Hematopoietic multipotent progenitor cell treated with erythropoietin and hydrocortisone succinate and interleukin-3 and kit ligand, for 8 days (in vitro differentiated cells): ENCODE data around the gene DPF3.

Source experiments
- DNase-seq: peaks from one replicate; pipeline ENCODE4 v3.0.0-alpha.2; 2015

DPF3 gene

DNA sequence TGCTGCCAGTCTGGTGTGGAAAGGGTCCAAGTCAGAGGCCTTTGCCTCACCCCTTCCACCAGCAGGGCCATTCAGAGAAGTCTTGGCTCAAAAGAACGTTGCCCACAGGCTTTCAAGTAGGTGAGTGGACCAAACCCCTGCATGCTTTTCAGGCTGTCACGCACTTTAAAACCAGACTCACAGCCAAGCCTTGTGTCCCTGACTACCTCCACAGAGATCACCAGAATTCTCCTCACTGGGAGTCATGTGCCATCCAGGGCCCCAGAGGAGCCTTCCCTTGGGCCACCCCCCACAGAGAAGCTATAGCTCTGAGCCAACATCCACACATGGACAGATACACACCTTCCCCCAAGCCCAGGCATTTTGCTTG is 283.1 kb downstream of the DPF3 start:
- no peak for DNase-seq

DNA sequence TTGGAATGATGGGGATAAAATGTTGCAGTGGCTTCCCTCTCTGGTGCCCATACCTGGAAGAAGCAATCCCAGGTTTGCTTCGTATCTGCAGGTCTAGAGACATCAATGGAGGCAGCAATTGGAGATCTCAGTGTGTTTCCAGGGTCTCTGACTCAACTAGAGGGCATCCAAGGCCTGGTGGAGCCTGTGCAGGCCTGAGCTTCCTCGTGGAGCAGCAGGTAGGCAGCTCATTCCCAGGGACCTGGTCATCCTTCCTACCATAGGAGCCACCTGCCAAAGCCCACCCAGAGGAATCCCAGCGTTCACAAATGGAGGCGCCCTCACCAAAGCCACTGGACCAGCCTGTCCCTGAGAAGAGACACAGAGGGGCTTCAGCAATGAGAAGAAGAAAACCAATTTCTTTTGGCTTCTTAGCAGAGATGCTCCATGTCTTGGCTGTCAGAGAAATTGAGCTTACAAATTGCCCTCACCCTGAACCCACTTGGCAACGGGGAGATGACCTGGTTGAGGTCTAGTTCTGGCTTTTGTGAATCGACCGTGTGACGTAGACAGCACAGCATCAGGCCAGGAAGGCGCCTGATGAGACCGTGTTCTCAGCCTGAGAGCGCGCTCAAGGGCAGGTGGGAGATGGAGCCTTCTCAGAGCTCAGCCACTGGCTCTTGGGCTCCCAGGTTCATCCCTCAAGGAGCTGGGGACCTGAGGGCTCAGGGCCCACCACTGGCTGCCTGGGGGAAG is 283.6 kb downstream of the DPF3 start:
- DNase-seq = no peak

DNA sequence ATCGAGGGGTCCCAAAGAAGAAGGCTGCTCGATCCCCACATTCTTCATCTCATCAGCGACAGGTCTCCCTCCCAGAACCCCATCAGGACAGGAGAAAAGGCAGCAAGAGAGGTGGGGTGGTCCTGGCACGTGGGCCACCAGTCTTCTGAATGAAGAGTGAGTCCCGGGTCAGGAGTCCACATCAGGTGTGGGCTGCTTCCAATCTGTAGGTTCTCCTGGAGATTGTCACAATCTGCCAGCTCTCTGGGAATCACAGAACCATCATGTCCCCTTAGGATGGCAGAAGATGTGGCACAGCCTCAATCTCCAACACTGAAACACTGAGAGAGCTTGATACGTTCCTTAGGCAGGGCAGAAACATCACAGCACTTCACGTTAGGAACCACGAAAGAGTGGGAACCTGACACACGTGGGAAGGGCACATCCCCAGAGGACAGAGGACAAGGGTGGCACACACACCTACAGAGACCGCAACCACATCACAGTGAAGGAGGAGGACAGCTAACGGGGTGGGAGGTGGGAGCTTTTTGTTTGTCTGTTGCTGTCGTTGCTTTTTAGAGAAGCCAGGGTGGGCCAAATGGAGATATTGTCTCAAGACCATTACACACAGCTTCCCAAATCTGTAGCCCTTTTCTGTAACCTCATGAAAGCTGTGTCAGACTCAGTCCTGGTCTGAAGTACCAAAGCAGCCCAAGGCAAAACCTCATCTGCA is 284.5 kb downstream of the DPF3 start:
- DNase-seq = no peak

DNA sequence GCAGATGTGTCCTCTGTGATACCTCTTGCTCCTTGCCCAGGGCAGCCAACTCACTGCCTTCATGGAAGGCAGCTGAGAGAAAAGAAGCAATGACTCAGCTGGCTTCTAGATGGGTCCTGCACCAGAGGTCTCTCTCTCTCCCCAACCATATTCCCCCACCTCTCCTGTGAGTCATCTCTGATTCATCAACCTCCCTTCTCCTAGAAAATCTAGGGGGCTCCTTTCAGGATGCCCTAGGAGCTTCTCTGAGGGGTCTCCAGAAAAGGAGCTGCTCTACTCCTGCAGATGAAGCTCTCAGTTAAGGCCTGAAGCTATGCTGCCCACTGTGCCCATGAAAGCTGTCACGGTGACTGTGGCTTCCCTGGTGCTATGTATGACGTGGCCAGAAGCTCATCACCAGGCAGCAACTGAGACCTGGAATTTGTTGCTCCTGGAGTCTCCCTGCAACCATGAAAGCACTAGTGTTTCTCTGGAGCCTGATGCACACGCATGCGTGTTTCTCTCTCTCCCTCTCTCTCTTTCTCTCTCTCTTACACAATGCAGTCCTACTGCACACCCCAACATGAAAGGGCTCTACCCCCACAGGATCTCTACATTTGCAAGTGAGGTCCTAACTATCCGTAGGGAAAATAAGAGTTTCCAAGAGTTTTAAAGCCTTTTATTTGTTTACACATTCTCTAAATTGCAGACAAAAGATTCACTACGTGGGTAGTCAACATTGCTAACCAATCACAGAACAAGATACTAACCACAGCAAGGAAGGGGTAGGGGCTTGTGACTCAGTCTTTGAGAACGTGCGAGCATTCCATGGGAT is 285.3 kb downstream of the DPF3 start:
- no peak for DNase-seq

DNA sequence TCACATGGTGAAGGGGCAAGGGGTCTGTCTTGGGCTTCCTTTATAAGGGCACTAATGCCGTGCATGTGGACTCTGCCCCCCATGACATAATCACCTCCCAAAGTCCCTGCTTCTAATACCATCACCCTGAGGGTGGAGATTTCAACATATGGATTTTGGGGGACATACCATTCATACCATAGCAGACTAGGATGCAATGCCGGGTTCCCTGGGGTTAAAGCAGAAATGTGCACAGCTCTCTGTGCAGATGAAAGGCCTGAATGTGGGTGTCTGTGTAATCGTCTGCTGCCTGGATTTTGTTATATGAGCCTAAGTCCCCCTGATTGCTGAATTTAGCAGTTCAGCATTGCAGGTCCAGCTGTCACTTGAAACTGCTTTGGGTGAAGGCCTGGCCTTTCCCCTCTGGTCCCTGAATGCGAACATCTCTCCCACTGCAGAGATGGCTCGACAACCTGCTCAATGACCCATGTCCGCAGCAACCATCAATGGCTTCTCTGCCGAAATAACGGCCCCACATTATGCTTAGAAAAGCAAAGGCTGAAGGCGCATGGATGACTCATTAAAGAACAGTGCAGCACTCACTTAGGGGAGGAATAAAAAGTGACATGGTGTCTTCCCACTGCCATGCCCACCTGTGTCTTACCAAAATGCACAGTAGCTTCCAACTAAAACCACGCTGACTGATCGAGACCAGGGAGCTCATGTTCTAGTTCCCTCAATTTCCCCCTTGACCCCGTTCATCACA is 286.3 kb downstream of the DPF3 start:
- DNase-seq = no peak

DNA sequence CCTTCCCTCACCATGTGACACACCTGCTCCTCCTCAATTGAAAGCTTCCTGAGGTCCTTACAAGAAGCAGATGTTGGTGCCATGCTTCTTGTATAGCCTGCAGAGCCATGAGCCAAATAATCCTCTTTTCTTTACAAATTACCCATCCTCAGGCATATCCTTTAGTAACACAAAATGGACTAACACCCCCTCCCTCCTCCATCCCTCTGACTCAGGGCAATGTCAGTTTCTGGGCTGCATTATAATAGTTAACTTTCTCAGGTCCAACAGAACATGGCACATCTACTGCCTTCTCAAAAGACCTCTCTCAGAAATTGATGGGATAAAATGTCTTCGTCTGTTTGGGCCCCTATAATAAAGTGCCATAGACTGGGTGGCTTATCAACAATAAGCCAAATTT is 287.0 kb downstream of the DPF3 start:
- DNase-seq = no peak

DNA sequence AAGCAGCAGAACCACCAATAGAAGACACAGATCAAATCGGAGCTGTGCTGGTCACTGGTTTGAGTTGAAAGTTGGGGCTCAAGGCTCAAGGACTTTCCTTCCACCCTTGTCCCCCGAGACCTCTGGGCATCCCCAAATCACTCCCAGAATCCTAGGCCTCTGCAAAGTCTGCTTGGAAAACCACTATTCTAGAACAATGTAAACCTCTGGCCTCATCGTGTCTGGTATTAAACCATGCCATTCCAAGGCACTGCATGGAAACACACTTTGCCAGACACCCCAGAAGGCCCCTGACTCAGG is 288.0 kb downstream of the DPF3 start:
- DNase-seq = no peak

DNA sequence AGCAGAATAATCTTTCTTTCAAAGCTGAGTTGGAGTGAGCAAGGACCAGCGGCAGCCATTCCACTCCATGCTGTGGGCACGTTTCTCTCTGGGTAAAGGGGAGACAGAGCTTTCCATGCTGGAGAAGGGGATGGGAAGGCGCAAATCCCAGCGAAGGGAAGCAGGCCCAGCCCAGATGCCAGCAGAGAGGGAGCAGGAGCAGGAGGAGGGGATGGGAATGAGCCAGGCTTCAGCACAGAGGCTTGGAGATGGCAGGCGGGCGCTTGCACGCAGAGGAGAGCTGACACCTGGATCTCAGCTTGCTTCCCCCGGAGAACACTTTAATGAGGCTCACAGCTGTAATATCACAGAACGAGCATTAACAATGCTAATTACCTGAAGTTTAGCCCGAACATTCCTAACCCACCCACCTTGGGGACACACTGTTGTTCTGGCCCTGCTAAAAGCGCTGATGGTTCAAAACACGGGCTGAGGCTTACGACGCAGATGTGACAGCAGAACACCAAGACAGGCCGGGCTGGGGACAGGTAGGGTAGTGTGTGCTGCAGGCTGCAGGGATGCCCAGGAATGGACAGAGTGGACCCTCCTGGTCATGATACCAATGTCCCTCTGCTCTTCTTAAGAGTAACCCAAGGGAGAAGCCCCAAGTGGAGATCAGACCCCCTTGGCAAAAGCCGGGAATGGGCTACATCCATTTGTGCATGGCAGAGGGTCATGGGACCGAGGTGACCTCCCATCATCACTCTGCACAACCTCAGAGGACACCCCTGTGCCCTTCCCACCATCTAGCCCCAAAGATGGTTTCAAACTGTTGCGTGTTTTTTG is 288.6 kb downstream of the DPF3 start:
- no peak for DNase-seq

DNA sequence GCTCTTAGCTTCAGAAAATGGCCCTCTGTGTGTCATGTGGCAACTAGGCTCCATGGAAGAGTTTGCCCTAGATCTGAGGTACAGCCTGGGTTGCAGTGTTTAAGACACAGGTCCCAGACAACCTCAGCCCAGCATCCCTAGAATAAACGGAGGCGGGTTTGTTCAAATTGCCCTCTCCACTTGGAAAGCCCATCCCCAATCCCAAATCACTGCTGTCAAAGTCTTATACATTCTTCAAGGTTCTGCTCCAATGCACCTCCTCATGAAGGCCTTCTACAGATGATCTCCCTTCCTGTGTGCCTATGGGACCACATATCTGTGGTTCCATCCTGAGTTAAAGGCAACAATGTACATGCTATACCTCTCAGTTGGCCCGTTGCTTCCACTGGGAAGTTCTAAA is 289.8 kb downstream of the DPF3 start:
- no peak for DNase-seq

DNA sequence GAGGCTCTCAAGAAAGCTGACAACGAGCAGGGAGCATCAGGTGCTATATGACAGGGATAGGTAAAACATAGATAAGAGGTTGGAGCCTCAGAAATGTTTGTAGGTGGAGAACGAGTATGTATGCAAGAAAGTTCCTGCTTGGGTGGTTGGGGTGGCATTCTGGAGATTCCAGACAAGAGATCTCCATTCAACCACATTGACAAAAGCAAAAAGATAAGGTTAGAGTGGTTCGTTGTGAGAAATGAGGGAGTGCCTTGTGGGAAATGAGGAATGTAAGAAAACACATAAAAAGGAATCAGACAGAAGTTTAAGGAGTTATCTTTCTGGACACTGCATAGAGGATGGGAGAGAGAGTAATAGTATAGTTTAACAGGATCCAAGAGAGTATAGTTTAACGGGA is 290.3 kb downstream of the DPF3 start:
- DNase-seq = no peak

DNA sequence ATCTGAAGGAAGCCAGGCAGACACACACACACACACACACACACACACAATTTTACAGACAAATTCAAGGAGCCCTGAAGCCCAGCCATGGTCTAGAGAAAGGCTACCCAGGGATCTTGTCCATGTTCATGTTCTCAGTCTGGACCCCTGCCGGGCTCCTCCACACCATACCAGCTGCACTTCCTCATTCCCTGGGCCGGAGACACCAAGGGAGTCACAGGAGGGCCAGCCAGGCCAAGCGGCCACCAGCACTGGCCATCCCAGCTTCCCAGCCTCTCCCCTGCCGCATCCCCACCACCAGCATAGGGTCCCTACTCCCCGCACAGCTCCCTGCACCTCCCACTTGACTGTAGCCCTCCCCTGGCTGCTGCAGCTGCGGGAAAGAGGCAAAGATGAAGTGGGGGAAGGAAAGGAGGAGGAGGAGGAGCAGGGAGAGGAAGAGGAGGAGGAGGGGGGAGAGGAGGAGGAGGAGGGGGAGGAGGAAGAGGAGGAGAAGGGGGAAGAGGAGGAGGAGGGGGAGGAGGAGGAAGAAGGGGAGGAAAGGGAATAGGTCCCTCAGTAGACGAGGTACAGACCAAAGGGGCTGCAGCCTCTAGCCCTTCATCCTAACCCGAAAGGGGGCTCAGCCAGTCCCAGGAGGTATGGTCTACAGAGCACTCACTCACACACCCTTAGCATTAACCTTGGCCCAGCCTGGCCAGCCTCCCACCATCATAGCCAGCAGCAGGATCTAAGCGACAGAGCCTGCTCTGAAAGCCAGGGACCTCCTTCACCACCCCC is 293.2 kb downstream of the DPF3 start:
- no peak for DNase-seq

DNA sequence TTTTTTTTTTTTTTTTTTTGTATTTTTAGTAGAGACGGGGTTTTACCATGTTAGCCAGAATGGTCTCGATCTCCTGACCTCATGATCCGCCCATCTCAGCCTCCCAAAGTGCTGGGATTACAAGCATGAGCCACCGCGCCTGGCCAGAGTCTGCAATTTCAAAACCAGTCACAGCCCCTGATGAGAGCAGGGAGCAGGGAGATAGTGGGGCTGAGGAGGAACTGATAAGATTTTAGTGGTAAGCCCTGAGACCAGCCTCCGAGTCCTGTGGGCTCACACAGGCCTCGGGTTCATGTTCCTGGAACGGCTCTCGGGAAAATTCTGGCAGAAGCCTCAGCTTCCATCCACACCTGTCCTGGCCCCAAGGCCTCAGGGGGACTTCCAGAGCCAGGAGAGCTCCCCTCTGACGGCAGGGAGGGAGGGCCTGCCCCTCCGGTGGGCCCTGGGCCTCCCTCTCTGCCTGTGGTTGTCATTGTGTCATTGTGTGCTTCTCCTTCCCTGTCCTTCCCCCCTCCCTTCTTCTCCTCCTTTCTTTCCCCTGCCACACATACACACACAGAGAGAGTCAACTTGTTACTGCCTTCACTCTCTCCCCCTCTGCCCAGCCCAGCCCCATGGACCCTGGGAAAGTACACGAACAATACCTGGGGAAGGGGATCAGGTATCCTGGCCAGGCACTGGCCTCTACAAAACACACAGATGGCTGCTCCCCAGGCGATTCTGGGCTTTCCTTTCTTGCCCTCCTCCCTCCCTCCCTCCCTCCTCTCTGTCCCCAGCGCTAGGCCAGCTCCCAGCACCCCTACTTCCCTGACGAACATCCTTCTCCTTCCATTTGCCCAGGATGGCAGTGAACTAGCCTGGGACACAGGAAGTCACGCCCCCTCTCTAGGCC is 294.1 kb downstream of the DPF3 start:
- DNase-seq = peak; percentile 67

DNA sequence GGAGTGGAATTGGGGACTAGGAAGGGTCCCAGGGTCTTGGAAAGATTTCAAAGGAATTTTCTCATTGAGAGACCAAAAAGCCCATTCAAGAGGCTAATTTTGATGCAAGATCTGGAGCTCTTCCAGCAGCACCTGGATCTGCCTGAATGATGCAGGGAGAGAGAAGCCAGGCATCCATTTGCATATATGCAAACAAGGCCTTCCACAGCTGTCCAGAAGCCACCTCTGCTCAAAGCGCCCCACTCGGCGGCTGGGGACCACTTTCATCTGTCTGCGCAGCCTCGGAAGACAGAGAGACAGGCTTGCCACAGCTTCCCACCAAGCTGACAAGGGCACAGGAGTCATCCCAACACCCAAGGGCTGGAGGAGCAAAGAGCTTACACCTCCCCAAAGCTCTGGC is 295.6 kb downstream of the DPF3 start:
- no peak for DNase-seq

DNA sequence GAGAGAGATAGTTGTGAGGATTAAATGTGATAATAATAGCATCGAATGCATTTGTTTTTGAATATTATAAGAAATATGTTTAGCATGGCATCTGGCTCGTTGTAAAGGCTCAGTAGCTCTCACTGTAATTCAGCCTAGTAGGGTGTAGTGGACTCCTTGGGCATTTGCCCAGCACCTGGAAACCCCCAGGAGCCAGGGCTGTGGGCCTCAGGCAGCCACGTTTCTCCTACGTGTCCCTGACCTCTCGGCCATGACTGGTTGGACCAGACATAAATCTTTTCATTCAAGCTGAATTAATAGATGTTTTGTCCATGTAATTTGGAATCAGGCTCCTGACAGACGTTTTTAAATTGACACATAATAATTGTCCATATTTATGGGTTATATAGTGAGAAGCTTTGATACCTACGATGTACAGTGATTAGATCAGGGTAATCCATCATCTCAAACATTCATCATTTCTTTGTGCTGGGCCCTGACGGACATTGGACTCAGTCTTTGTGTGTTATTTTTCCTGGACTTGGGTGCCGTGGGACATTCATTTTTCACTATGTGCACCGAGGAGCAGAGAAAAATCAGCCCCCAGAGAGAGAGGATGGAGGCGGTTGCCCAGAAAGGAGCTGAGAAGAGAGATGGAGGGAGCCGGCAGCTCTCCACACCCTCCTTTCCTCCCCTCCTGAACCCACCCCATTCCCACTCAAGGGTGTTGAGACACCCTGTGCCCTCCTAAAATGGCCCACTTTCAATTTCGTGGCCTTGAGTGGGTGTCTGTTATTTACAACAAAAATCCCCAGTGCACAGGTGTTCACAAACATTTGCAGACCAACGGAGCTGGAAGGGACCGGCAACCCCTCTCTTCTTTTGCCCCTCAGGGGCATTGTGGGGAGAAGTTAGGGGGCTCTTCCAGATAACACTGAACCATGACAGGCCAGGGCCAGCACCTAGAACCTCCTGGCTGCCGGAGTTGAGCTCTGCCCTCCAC is 296.4 kb downstream of the DPF3 start:
- DNase-seq = no peak

DNA sequence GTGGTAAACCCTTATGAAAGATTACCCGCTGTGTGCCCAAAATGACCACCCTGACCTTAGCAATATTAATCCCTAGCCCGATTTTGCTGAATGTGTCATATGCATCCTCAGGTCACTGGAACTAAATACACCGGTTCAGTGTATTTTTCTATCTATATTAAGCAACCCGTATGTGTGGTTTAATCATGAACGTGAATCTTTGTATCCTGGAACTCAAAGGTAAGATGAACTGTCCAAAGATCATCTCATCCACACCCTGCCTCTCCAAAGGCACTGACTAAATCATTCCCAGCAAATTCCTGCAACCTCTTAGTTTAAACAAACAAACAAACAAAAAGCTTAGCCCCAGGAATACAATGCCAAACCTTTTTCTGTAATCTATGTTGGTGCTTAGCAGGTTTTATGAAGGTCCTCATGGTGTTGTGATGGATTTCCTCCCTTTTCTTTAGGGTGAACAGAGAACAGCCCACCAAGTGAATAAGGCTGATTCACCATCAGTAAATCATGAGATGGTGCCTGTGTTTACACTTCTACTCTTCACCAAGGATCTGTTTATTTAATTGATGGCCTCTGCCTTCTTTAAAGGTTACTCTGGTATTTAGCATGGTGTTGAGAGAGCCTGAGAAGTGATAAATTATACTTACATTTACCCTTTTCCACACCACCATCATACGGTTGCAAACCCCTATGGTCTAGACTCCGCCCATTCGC is 298.6 kb downstream of the DPF3 start:
- no peak for DNase-seq

DNA sequence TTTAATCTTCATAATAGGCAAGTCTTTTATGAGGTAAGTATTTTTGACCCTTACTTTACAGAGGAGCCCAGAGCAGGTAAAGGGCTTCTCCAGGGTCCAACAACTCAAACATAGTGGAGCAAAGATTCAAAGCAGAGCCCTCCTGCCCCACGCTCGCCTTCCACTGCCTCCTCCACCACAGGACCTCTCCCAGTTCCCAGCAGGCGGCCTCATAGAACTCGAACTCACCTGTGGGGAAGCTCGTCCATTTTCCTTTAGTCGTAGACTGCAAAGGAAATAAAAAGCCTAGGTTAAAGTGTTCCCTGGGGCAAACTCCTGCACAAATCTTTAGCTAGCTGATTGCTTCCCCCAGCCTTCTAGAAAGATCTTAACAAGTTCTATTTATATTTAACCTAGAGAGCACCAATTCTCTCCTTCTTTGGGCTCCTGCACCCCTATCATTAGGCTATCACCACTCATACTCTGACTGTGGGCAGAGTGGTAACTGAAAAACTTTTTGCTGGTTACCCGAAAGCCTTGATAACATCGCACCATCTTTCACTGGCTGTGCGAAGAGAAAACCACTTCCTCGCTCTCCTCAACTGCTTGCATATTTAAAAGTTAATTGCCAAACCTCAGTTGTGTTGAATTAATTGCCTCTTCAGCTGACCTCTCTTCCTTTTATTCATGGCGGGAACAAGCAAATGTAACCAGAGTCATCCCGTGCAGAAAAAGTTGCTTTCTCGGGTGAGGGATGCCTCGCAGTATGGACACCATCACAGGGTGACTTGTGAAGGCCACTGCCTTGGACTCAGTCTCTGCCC is 299.6 kb downstream of the DPF3 start:
- DNase-seq = peak; percentile 27

DNA sequence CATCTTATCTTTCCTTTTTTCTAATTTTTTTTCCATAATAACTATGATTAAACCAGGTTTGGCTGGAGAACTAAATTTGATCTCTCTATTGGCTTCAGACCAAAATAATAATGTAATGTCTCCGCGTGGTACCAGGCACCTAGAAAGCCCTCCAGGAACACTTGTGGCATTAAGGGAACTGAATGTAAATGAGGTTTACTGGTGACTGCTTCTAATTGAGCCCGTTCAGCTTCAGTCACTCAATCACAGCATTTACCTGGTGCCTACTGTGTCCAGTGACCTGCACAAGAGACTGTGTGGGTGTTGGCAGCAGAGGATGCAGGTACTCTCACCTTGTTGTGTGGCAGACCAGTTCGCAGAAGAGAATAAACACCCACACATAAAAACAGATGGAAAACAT is 302.5 kb downstream of the DPF3 start:
- no peak for DNase-seq

DNA sequence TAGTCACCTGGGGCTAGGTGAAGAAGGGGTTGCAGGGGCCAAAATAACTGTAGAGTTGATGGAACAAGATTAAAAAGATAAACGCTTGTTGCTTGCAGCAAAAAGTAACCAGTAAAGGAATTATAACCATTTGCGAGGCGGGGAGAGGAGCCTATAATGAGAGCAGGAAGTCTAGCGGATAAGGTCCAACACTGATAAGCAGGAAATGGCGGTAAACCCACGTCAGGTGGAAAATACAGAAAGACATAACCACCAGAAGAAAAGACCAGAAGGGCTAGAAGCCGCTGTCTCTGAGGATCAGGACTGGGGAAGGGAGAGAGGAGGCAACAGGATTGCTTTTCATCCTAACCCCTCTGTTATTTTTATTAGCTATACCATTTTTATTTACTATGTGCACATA is 303.3 kb downstream of the DPF3 start:
- DNase-seq = no peak
